Measurements from ENCODE around the gene EVC2. TPM values are rescaled to one million over a fixed set of nuclear protein-coding genes. Genes with fewer than 3 reads are reported as not detected.

The EVC2 gene
- total and polyA plus RNA-seq, 7 experiments from 2014 or later: 0.09 to 0.98 (median 0.33) TPM; not detected in 1

- Mint-ChIP-seq H3K27me3 (peaks cover 2 to 10% (median 4%) of the 10 kb centered on the region in 5 donors), H3K9me3 (peaks cover 9 to 41% (median 18%) of the 10 kb centered on the region in 11 donors), H3K4me1 (no peaks in the 10 kb centered on the region), H3K4me3 (no peak overlapping the region), H3K36me3 (peaks cover 0 to 6% (median 0%) of the 10 kb centered on the region in 5 donors), H3K27ac (no peak overlapping the region)
- DNase-seq (no peak), ATAC-seq (no peak)
- no peak overlapping the region for H3K4me3 ChIP-seq (ENCODE audit: low read length)
- H3K27me3 ChIP-seq (ENCODE audit: control insufficient read depth in 2 of 2, insufficient read depth in 2 of 2, low read length in 2 of 2): no peaks in the 10 kb centered on the region
- H3K9me3 ChIP-seq (ENCODE audit: control insufficient read depth in 2 of 3, low read length in 3 of 3): peaks cover 0 to 5% (median 0%) of the 10 kb centered on the region in 3 experiments
- CTCF ChIA-PET: no interaction called here
- no peaks in the 10 kb centered on the region for H3K4me1 ChIP-seq (ENCODE audit: control insufficient read depth in 2 of 2, insufficient read depth in 2 of 2, low read length in 2 of 2)
- POLR2A ChIA-PET: no interaction called here
- intact Hi-C loops (cut with micrococcal nuclease): no loop called here
- H3K36me3 ChIP-seq (ENCODE audit: control insufficient read depth in 2 of 3, insufficient read depth in 3 of 3, low read length in 3 of 3): no peaks in the 10 kb centered on the region
- no peak overlapping the region for H3K27ac ChIP-seq (ENCODE audit: low read depth, low read length)
Observed at GRCh38 chr4:5719350-5720055, 11.1 kb upstream of the EVC2 start.

- ChIA-PET POLR2A (no interaction called here), CTCF (no interaction called here)
- Histone ChIP-seq H3K4me3 (ENCODE audit: low read length) (no peak overlapping the region), H3K36me3 (ENCODE audit: control insufficient read depth in 2 of 3, insufficient read depth in 3 of 3, low read length in 3 of 3) (no peaks in the 10 kb centered on the region), H3K27me3 (ENCODE audit: control insufficient read depth in 2 of 2, insufficient read depth in 2 of 2, low read length in 2 of 2) (no peaks in the 10 kb centered on the region), H3K27ac (ENCODE audit: low read depth, low read length) (no peak overlapping the region), H3K9me3 (ENCODE audit: control insufficient read depth in 2 of 3, low read length in 3 of 3) (peaks cover 0 to 5% (median 0%) of the 10 kb centered on the region in 3 experiments), H3K4me1 (ENCODE audit: control insufficient read depth in 2 of 2, insufficient read depth in 2 of 2, low read length in 2 of 2) (no peaks in the 10 kb centered on the region)
- intact Hi-C loops (cut with micrococcal nuclease): no loop called here
- peaks cover 9 to 49% (median 18%) of the 10 kb centered on the region in 11 donors for H3K9me3 Mint-ChIP-seq
- ATAC-seq (no peak), DNase-seq (no peak)
- H3K36me3 Mint-ChIP-seq: peaks cover 0 to 11% (median 0%) of the 10 kb centered on the region in 5 donors
- no peak overlapping the region for H3K27ac Mint-ChIP-seq
- no peaks in the 10 kb centered on the region for H3K4me1 Mint-ChIP-seq
- no peak overlapping the region for H3K4me3 Mint-ChIP-seq
- H3K27me3 Mint-ChIP-seq: peaks cover 3 to 11% (median 8%) of the 10 kb centered on the region in 5 donors
Observed at GRCh38 chr4:5718411-5718810, 10.1 kb upstream of the EVC2 start.

- ChIA-PET POLR2A (no interaction called here), CTCF (no interaction called here)
- H3K4me3 Mint-ChIP-seq: no peak overlapping the region
- Histone ChIP-seq H3K9me3 (ENCODE audit: control insufficient read depth in 2 of 3, low read length in 3 of 3) (peaks cover 0 to 5% (median 0%) of the 10 kb centered on the region in 3 experiments), H3K4me3 (ENCODE audit: low read length) (no peak overlapping the region), H3K4me1 (ENCODE audit: control insufficient read depth in 2 of 2, insufficient read depth in 2 of 2, low read length in 2 of 2) (no peaks in the 10 kb centered on the region), H3K27me3 (ENCODE audit: control insufficient read depth in 2 of 2, insufficient read depth in 2 of 2, low read length in 2 of 2) (no peaks in the 10 kb centered on the region), H3K36me3 (ENCODE audit: control insufficient read depth in 2 of 3, insufficient read depth in 3 of 3, low read length in 3 of 3) (no peaks in the 10 kb centered on the region), H3K27ac (ENCODE audit: low read depth, low read length) (no peak overlapping the region)
- peaks cover 9 to 49% (median 18%) of the 10 kb centered on the region in 11 donors for H3K9me3 Mint-ChIP-seq
- ATAC-seq (no peak), DNase-seq (no peak)
- intact Hi-C loops (cut with micrococcal nuclease): no loop called here
- peaks cover 0 to 11% (median 0%) of the 10 kb centered on the region in 5 donors for H3K36me3 Mint-ChIP-seq
- peaks cover 2 to 18% (median 11%) of the 10 kb centered on the region in 5 donors for H3K27me3 Mint-ChIP-seq
- no peaks in the 10 kb centered on the region for H3K4me1 Mint-ChIP-seq
- no peak overlapping the region for H3K27ac Mint-ChIP-seq
Observed at GRCh38 chr4:5717449-5718158, 9.2 kb upstream of the EVC2 start.

GRCh38 chr4:5716391-5716790, 8.0 kb upstream of the EVC2 start:
- H3K4me3 Mint-ChIP-seq: no peak overlapping the region
- peaks cover 0 to 9% (median 0%) of the 10 kb centered on the region in 3 experiments for H3K9me3 ChIP-seq (ENCODE audit: control insufficient read depth in 2 of 3, low read length in 3 of 3)
- ChIA-PET POLR2A (no interaction called here), CTCF (no interaction called here)
- no peak for ATAC-seq
- intact Hi-C loops (cut with micrococcal nuclease): no loop called here
- no peaks in the 10 kb centered on the region for H3K36me3 ChIP-seq (ENCODE audit: control insufficient read depth in 2 of 3, insufficient read depth in 3 of 3, low read length in 3 of 3)
- no peak overlapping the region for H3K4me3 ChIP-seq (ENCODE audit: low read length)
- peaks cover 9 to 49% (median 19%) of the 10 kb centered on the region in 11 donors for H3K9me3 Mint-ChIP-seq
- H3K4me1 ChIP-seq (ENCODE audit: control insufficient read depth in 2 of 2, insufficient read depth in 2 of 2, low read length in 2 of 2): no peaks in the 10 kb centered on the region
- no peak overlapping the region for H3K27ac ChIP-seq (ENCODE audit: low read depth, low read length)
- H3K27me3 Mint-ChIP-seq: peaks cover 12 to 29% (median 20%) of the 10 kb centered on the region in 5 donors
- no peaks in the 10 kb centered on the region for H3K27me3 ChIP-seq (ENCODE audit: control insufficient read depth in 2 of 2, insufficient read depth in 2 of 2, low read length in 2 of 2)
- peaks cover 0 to 11% (median 0%) of the 10 kb centered on the region in 5 donors for H3K36me3 Mint-ChIP-seq
- no peak overlapping the region for H3K27ac Mint-ChIP-seq
- peaks cover 0 to 4% (median 0%) of the 10 kb centered on the region in 7 donors for H3K4me1 Mint-ChIP-seq
- no peak for DNase-seq

GRCh38 chr4:5715357-5715756, 7.0 kb upstream of the EVC2 start:
- no peak overlapping the region for H3K4me3 Mint-ChIP-seq
- ATAC-seq: no peak
- Histone ChIP-seq H3K27ac (ENCODE audit: low read depth, low read length) (no peak overlapping the region), H3K9me3 (ENCODE audit: control insufficient read depth in 2 of 3, low read length in 3 of 3) (peaks cover 0 to 9% (median 0%) of the 10 kb centered on the region in 3 experiments), H3K36me3 (ENCODE audit: control insufficient read depth in 2 of 3, insufficient read depth in 3 of 3, low read length in 3 of 3) (no peaks in the 10 kb centered on the region), H3K4me3 (ENCODE audit: low read length) (no peak overlapping the region), H3K27me3 (ENCODE audit: control insufficient read depth in 2 of 2, insufficient read depth in 2 of 2, low read length in 2 of 2) (no peaks in the 10 kb centered on the region), H3K4me1 (ENCODE audit: control insufficient read depth in 2 of 2, insufficient read depth in 2 of 2, low read length in 2 of 2) (no peaks in the 10 kb centered on the region)
- H3K36me3 Mint-ChIP-seq: peaks cover 0 to 11% (median 0%) of the 10 kb centered on the region in 5 donors
- peaks cover 0 to 9% (median 4%) of the 10 kb centered on the region in 7 donors for H3K4me1 Mint-ChIP-seq
- POLR2A ChIA-PET: no interaction called here
- intact Hi-C loops (cut with micrococcal nuclease): no loop called here
- CTCF ChIA-PET: no interaction called here
- H3K27me3 Mint-ChIP-seq: peaks cover 19 to 35% (median 26%) of the 10 kb centered on the region in 5 donors
- no peak overlapping the region for H3K27ac Mint-ChIP-seq
- peaks cover 9 to 52% (median 19%) of the 10 kb centered on the region in 11 donors for H3K9me3 Mint-ChIP-seq
- no peak for DNase-seq

GRCh38 chr4:5713861-5714260, 5.5 kb upstream of the EVC2 start:
- ATAC-seq (no peak), DNase-seq (no peak)
- no peaks in the 10 kb centered on the region for H3K27me3 ChIP-seq (ENCODE audit: control insufficient read depth in 2 of 2, insufficient read depth in 2 of 2, low read length in 2 of 2)
- intact Hi-C loops (cut with micrococcal nuclease): no loop called here
- H3K4me1 ChIP-seq (ENCODE audit: control insufficient read depth in 2 of 2, insufficient read depth in 2 of 2, low read length in 2 of 2): no peaks in the 10 kb centered on the region
- Mint-ChIP-seq H3K4me1 (peaks cover 0 to 9% (median 5%) of the 10 kb centered on the region in 7 donors), H3K27me3 (peaks cover 28 to 44% (median 37%) of the 10 kb centered on the region in 5 donors), H3K9me3 (peaks cover 9 to 48% (median 19%) of the 10 kb centered on the region in 11 donors), H3K36me3 (peaks cover 0 to 11% (median 1%) of the 10 kb centered on the region in 5 donors), H3K4me3 (no peak overlapping the region), H3K27ac (no peak overlapping the region)
- no peaks in the 10 kb centered on the region for H3K36me3 ChIP-seq (ENCODE audit: control insufficient read depth in 2 of 3, insufficient read depth in 3 of 3, low read length in 3 of 3)
- H3K4me3 ChIP-seq (ENCODE audit: low read length): no peak overlapping the region
- peaks cover 0 to 9% (median 0%) of the 10 kb centered on the region in 3 experiments for H3K9me3 ChIP-seq (ENCODE audit: control insufficient read depth in 2 of 3, low read length in 3 of 3)
- no peak overlapping the region for H3K27ac ChIP-seq (ENCODE audit: low read depth, low read length)
- ChIA-PET POLR2A (no interaction called here), CTCF (no interaction called here)
